GM18526 (cell line): ENCODE results near the gene AUH.

Source experiments
- POLR2A ChIP-seq: IDR thresholded peaks from 3 replicates; pipeline ENCODE4 v1.6.1; 2011; ENCODE audit not compliant: insufficient read length; ENCODE audit errors: extremely low read depth

Gene AUH

DNA sequence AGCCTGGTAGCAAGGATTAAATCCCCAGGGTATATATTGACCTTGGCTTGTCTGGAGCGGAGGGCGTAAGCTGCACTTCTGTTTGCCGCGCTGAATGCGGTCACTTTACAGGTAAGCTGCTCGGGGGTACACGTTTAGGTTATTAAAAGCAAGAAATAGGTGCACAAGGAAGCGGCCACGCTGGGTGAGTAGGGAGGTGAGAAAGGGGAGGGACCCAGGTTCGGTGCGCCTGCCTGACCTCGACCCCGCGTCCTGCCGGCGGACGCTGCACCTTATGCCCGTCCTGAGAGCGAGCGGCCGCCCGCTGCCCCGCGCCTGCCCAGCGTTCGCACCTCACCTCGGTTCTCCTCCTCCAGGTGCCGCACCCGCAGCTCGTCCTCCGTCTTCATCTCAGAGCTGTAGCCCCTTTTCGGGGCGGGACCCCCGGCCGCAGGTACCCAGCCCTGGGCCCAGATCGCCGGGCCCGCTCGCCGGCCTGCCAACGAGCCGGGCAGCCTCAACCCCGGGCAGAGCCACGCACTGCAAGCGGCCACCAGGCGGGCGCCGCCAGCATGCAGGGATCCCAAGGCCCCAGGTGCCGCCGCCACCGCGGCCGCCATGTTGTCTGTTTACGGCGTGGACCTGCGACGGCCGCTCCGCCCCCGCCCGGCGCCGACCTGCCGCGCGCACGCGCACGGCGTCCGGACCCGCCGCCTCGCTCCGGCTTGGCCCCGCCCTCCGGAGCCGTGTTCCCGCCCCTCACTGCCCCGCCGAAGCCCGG is at the start of gene AUH:
Gene AUH (minus strand): TSS at position 628 of the 760 bp plus-strand sequence. CDS start 29 bp downstream, at position 599.
- TF ChIP-seq POLR2A, result peak; percentile 57

- no peak for TF ChIP-seq POLR2A
These were observed 49.5 kb upstream of the AUH start for GRCh38 chr9:91411096-91411771.

DNA sequence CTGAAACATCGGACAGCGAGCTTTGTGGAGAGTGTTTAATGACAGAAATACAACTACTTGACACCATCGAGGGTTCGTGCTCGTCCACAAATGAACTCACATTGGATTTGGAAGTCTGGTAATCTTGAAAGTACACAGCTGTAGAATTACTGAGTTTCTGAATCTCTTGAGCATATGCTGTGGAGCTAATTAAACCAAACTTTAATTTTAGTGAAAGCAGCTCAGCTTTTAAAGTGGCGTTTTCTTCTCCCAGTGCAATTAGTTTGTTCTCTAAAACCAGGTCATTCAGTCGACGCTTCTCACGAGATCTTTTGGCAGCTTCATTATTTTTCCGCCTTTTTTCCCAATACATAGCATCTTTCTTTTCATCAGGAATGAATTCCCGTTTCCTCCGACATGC is 48.4 kb upstream of the AUH start:
- TF ChIP-seq POLR2A, result no peak

DNA sequence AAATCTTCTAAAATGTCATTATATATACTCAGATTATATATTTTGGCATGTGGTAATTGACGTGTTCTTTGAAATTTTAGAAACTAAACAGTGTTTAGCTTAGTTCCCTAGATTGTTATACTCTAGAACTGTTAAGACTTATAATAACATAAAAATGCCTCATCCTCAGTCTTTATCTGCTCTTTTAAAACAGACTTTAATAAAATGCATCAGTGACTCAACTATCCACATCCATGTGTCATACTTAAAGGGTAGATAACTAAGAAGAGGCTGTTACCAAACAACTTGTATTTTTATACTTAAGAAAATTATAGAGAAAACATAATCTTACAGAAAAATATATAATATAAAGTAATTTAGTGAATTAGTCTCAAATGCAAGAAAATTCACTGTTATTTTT is 46.8 kb upstream of the AUH start:
- no peak for TF ChIP-seq POLR2A

DNA sequence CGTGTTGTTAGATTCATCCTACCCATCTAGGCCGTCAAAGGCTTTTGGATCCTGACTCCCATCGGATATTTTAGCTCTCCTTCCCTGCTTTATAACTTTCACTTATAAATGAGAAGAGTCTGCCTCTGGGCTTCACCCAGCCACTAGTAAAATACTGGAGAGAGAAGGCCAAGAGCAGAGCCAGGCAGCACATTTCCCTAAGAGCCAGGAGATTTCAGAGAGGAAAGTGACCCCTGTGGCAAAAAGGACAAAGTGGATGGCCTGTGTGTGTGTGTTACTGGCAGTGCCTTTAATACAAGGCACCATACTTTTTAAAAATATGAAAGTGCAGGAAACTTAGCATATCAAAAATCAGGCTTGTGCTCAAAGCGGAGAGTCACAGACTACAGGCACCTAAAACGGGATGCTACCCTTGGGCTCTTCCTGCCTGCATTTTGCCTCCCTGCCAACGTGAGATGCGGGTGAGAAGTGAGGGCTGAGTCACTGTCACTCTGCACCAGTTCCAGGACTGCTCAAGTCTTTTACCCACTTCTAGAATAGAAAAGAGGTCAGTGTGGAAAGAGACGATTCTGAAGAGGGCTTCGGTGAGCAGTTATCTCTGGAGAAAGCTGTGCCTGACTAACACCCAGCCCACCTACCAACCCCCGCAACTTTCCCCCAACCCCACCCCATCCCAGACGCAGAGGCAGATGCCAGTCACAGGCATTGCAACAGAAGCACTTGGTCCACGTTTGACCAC is 46.0 kb upstream of the AUH start:
- no peak for TF ChIP-seq POLR2A

GRCh38 chr9:91405343-91406077 is 43.8 kb upstream of the AUH start:
- no peak for TF ChIP-seq POLR2A

- TF ChIP-seq POLR2A, result no peak
These were observed 42.2 kb upstream of the AUH start for GRCh38 chr9:91403665-91404543.

- TF ChIP-seq POLR2A, result no peak
These were observed 37.2 kb upstream of the AUH start for GRCh38 chr9:91398926-91399325.

DNA sequence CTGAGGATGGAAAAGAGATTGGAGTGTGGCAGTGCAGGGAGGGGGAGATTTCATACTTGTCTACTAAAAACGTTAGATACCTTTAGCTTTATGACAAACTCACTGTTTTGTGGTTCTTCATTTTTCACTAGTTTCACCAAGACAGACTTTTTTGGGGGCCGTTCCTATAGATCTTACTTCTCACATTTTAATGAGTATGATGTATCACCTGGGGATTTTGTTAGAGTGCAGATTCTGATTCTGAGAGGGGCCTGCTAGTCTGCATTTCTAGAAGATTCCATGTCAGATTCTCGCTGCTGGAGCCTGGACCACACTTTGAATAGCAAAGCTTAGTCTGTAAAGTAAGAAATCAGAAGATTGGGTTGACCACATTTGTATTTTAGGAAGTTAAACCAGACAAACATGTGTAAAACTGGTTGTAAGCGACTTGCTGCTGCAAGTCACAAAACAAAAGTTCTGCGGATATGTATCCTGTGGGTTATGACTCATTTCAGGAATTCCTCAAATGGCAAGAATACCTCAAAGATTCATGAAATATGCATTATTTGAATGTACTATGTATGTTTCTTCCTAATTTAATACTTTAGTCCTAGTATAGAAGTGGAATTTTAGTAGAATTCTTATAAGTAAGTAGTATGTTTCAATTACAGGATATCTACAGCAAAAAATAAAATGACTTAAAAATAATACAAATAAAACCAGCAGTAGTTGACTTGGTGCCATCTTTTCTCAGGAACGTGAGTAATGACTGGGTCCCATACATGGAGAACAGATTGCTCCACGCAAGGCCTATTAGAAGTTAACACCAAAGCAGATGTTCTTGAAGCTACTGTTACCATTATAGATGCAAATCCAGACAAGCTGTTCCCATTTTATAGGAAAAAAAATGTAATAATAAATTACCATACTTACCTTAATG is 34.1 kb upstream of the AUH start:
- no peak for TF ChIP-seq POLR2A

DNA sequence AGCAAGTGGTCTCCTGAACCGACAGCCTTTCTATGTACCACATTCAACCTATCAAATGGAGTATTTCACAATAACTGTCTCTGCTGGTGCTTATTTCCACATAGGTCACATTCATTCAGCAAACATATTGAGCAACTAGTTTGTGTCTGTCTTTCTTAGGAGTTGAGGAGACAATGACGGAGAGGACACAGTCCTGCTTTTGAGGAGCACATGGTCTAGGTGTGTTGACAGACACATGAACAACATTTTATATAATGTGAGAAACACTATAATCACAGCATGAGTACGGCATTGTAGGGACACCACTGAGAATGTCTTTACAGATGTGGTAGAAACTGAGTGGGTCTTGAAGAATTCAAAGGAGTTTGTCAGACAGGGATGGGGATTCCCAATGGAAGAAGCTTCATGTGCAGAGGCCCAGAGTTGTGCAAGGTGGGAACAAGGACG is 33.4 kb upstream of the AUH start:
- TF ChIP-seq POLR2A, result no peak

- TF ChIP-seq POLR2A, result no peak
These were observed 32.1 kb upstream of the AUH start for GRCh38 chr9:91393826-91394225.

DNA sequence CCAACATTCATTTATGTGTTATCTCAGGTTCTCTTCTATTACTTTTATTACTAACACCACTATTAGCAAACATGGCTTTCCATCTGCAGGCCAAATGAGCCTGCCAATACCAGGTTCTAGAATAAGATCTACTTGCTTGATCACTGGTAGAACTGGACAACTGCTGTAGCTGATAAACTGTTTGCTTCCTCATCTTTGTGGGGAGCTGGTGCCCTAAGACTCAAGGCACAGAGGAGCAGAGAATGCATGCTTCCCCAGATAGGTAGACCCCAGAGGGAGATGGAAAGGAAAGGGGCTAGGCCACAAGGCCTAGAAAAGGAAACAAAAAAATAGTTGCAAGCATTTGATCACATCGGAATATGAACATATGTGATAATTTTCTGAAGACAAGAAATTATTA is 30.7 kb upstream of the AUH start:
- no peak for TF ChIP-seq POLR2A

DNA sequence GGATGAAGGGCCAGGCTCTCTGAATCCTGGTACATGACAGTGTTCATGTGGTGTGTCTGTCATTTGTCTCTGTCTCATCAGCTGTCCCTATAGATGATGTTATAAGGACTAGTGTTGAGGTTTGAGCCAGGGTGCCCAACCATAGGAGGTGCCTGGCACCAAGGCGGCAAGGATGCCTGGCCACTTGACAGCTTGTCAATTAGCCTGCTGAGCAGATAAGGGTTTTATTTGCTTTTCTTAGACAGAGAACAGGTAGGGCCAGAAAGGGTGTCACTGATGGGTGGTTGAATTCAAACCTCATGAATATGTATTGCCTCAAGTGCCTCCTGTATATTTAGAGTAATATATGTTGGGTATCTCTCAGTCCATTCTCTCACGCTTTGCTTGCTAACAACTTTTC is 30.1 kb upstream of the AUH start:
- no peak for TF ChIP-seq POLR2A
